ENCODE measurements around the gene EBPL. TPM values are rescaled to one million over a fixed set of nuclear protein-coding genes. Genes with fewer than 3 reads are reported as not detected.

The EBPL gene
- total RNA-seq, 2 donors from 2014 or later = 12.2 to 43.9 TPM

DNA sequence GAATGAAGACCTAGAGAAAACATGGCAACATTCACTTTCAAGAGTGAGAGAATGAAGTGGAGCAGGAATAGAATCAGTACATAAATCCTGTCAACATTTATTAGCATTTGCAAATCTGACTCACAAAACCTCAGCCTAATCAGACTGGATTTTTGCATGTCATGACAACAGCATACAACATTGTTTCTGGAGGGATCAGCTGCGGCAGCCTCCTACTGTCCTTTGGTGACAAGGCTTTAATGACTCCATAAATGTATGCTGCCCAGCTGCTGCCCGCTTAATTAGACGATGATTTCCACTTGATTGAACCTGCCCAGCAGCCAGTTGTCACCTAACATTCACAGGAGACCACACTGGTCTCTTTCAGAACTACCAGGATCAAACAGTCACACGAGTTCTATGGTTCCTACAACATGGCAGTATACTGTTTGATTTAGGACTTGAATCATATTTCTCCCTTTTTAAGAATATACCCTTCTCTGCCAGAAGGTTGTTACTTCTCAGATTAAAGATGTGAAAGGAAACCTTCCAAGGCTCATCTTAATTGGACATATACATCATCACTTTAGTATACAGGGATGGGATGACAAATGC is 9.3 kb downstream of the EBPL start:
- Histone ChIP-seq H3K27ac (no peak overlapping the region), H3K4me3 (no peak overlapping the region), H3K4me1 (ENCODE audit: control insufficient read depth in 1 of 2, low read depth in 2 of 2) (no peaks in the 10 kb centered on the region), H3K9me3 (no peaks in the 10 kb centered on the region), H3K36me3 (no peaks in the 10 kb centered on the region), H3K27me3 (replicated peaks; ENCODE audit: insufficient read depth) (no peaks in the 10 kb centered on the region)
- ATAC-seq (ENCODE audit: insufficient number of reproducible peaks, low FRiP score, low read depth) = no peak
- no peak for DNase-seq (ENCODE audit: low spot score)
- TF ChIP-seq, protein P1, sequence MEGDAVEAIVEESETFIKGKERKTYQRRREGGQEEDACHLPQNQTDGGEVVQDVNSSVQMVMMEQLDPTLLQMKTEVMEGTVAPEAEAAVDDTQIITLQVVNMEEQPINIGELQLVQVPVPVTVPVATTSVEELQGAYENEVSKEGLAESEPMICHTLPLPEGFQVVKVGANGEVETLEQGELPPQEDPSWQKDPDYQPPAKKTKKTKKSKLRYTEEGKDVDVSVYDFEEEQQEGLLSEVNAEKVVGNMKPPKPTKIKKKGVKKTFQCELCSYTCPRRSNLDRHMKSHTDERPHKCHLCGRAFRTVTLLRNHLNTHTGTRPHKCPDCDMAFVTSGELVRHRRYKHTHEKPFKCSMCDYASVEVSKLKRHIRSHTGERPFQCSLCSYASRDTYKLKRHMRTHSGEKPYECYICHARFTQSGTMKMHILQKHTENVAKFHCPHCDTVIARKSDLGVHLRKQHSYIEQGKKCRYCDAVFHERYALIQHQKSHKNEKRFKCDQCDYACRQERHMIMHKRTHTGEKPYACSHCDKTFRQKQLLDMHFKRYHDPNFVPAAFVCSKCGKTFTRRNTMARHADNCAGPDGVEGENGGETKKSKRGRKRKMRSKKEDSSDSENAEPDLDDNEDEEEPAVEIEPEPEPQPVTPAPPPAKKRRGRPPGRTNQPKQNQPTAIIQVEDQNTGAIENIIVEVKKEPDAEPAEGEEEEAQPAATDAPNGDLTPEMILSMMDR (IDR thresholded peaks at IDR 0.05) = no peak

DNA sequence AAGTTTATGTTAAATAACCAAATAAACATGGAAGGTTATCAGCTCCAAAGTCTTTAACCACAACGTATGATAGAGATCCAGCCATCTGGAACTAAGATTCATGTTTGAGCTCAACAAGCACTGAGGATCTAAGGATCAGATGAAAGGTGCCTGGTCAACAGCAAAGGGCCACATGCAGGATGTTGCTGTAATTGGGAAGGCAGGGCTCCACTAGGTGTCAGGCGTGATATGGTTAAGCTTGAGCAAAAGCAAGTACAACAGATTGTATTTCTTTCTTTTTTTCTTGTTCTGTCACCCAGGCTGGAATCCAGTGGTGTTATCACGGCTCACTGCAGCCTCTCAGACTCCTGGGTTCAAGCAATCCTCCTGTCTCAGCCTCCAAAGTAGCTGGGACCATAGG is 12.0 kb downstream of the EBPL start:
- H3K4me1 ChIP-seq (ENCODE audit: control insufficient read depth in 1 of 2, low read depth in 2 of 2) = no peaks in the 10 kb centered on the region
- no peak for ATAC-seq (ENCODE audit: insufficient number of reproducible peaks, low FRiP score, low read depth)
- no peak for DNase-seq (ENCODE audit: low spot score)
- no peak overlapping the region for H3K27ac ChIP-seq
- TF ChIP-seq, protein P1 (IDR thresholded peaks at IDR 0.05) = no peak
- H3K27me3 ChIP-seq (replicated peaks; ENCODE audit: insufficient read depth) = no peaks in the 10 kb centered on the region
- H3K36me3 ChIP-seq = no peaks in the 10 kb centered on the region
- H3K9me3 ChIP-seq = no peaks in the 10 kb centered on the region
- H3K4me3 ChIP-seq = no peak overlapping the region

DNA sequence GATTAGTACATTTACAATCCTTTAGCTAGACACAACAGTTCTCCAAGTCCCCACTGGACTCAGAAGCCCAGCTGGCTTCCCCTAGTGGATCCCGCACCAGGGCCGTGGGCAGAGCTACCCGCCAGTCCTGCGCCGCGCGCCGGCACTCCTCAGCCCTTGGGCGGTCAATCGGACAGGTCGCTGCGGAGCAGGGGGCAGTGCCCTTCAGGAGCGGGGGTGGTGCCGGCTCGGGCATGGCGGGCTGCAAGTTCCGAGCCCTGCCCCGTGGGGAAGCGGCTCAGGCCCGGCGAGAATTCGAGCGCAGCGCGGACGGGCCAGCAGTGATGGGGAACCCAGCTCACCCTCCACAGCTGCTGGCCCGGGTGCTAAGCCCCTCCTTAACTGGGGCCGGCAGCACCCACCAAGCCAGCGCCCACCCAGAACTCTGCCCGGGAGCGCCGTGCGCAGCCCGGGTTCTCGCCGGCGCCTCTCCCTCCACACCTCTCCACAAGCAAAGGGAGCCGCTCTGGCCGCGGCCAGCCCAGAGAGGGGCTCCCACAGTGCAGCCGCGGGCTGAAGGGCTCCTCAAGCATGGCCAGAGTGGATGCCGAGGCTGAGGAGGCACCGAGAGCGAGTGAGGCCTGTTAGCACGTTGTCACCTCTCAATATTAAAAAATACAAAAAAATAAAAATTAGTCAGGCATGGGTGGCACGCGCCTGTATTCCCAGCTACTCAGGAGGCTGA is 12.9 kb downstream of the EBPL start:
- no peak for DNase-seq (ENCODE audit: low spot score)
- Histone ChIP-seq H3K4me3 (no peak overlapping the region), H3K27ac (no peak overlapping the region), H3K9me3 (no peaks in the 10 kb centered on the region), H3K36me3 (no peaks in the 10 kb centered on the region), H3K27me3 (replicated peaks; ENCODE audit: insufficient read depth) (no peaks in the 10 kb centered on the region), H3K4me1 (ENCODE audit: control insufficient read depth in 1 of 2, low read depth in 2 of 2) (no peaks in the 10 kb centered on the region)
- TF ChIP-seq, protein P1 (IDR thresholded peaks at IDR 0.05) = no peak
- ATAC-seq (ENCODE audit: insufficient number of reproducible peaks, low FRiP score, low read depth) = no peak

DNA sequence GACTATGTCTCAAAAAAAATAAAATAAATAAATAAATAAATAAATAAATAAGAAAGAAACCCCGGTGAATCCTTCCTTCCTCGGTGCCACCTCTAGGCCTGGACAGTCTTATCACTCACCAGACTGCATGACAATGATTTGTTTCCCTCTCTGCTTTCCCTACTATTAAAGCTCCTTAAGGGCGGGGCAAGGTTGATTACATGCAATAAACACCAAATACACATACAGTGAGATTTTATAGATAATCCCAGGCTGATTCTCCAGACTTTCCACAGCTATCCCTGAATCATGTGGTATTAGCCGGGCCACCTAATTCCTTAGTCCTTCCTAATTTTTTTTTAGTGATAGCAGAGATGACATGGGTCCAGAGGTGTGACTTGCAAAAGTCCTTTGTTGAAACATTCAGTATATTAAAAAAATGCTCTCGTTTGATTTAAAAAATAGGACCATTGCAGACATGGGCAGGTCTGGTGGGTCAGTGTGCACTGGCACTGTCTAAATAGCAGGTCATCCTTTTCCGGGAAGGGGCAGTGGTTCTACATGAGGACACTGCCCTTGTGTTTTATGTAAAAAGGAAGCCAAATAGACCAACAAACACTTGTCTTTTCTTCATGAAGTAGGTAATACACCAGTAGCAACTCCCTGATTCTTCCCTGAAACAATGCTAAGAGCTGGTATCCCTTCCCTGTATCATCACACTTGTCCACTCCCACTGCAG is 14.5 kb downstream of the EBPL start:
- ATAC-seq (ENCODE audit: insufficient number of reproducible peaks, low FRiP score, low read depth) = no peak
- no peak overlapping the region for H3K27ac ChIP-seq
- H3K4me1 ChIP-seq (ENCODE audit: control insufficient read depth in 1 of 2, low read depth in 2 of 2) = no peaks in the 10 kb centered on the region
- TF ChIP-seq, protein P1 (IDR thresholded peaks at IDR 0.05) = no peak
- no peaks in the 10 kb centered on the region for H3K36me3 ChIP-seq
- DNase-seq (ENCODE audit: low spot score) = no peak
- no peaks in the 10 kb centered on the region for H3K9me3 ChIP-seq
- H3K27me3 ChIP-seq (replicated peaks; ENCODE audit: insufficient read depth) = no peaks in the 10 kb centered on the region
- H3K4me3 ChIP-seq = no peak overlapping the region

DNA sequence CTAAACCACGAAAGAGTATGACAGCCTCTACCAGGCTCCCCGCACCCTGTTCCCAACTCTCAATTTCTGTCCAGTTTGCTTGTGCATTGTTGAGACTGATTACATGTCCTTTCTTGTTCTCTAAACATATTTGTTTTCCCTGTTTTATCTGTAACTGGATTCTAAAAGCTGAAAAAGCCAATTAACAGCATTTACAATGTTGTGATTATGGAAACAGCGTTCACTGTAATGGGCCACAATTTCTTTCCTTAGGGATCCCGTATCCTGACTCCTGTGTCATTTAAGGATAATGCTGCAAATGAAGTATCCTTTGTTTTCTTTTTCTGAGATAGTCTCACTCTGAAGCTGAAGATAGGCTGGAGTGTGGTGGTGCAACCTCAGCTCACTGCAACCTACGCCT is 20.5 kb downstream of the EBPL start:
- Histone ChIP-seq H3K4me1 (ENCODE audit: control insufficient read depth in 1 of 2, low read depth in 2 of 2) (no peaks in the 10 kb centered on the region), H3K9me3 (no peaks in the 10 kb centered on the region)
- TF ChIP-seq, protein P1 (IDR thresholded peaks at IDR 0.05) = no peak

More for the DNA sequence above, 20.5 kb downstream of the EBPL start:
- H3K27ac ChIP-seq = no peak overlapping the region
- peaks cover 4% of the 10 kb centered on the region for H3K36me3 ChIP-seq
- H3K27me3 ChIP-seq (replicated peaks; ENCODE audit: insufficient read depth) = no peaks in the 10 kb centered on the region
- ATAC-seq (ENCODE audit: insufficient number of reproducible peaks, low FRiP score, low read depth) (no peak), DNase-seq (ENCODE audit: low spot score) (no peak)
- H3K4me3 ChIP-seq = no peak overlapping the region

Data from thoracic aorta (tissue), 2 donors.